Astrocyte of the spinal cord (primary cell): ENCODE data around the gene RPS3.
A peak's percentile ranks its signal among the peaks of the same experiment; 100 is the strongest.

Experiments used
- DNase-seq: peaks from one replicate; pipeline ENCODE4 v3.0.0; 2011; ENCODE audit warnings: low read depth, low spot score
- H3K4me3 ChIP-seq: 2 replicates; pipeline ENCODE4 v1.5.1; 2011; ENCODE audit warnings: low read depth, mild to moderate bottlenecking, low read length, moderate library complexity
- CTCF ChIP-seq: IDR thresholded peaks from 2 replicates; pipeline ENCODE4 v1.5.1; 2012; ENCODE audit warnings: low read depth, mild to moderate bottlenecking, low read length, inconsistent platforms
- in situ Hi-C: cut with HindIII; loops from 2 replicates; pipeline ENCODE4 v1.10.0; 2017; ENCODE audit warnings: low sequenced_read_pairs

Gene RPS3

DNA sequence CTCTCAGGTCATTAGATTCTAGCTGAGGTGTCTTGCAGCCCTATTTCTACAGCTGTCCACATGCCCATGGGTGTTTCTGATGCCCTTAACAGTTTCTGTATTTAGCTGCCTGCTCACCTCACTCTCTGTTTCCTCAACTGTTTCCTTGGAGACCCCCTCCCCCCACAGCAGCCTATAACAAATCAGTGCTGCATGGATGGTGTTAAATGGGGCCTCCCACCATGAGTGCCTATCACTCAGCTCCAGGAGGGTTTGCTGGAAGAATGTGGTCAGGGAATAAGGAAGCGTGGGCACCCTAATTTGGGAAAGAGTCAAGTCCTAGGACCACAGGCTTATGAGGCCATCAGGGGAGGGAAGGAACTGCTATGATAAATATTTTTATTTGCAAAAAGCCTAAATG is 25.1 kb downstream of the RPS3 start:
- H3K4me3 ChIP-seq = no peak overlapping the region
- no peak for TF ChIP-seq CTCF
- in situ Hi-C loops = no loop called here
- DNase-seq = no peak

DNA sequence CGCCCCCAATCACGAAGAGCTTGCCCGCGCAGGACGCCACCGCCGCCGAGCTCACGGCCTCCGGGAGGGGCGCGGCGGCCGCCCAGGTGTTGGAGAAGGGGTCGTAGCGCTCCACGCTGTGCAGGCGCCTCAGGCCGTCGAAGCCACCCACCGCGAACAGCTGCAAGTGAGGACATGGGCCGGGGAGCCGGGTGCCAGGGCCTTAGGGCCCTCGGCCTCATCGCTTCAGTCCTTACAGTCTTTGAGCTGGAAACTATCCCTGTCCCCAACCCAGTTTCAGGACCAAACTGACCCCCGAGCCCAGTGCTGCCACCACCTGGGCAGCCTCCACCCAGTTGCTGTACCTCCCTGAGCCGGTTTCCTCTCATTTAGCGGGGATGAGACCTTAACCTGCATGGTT is 26.1 kb downstream of the RPS3 start:
- in situ Hi-C loops = no loop called here
- H3K4me3 ChIP-seq = no peak overlapping the region
- no peak for DNase-seq
- peak; percentile 38 for TF ChIP-seq CTCF

- no peak overlapping the region for H3K4me3 ChIP-seq
- in situ Hi-C loops = no loop called here
- no peak for TF ChIP-seq CTCF
- no peak for DNase-seq
Measured at GRCh38 chr11:75426720-75427086, 27.4 kb downstream of the RPS3 start.

DNA sequence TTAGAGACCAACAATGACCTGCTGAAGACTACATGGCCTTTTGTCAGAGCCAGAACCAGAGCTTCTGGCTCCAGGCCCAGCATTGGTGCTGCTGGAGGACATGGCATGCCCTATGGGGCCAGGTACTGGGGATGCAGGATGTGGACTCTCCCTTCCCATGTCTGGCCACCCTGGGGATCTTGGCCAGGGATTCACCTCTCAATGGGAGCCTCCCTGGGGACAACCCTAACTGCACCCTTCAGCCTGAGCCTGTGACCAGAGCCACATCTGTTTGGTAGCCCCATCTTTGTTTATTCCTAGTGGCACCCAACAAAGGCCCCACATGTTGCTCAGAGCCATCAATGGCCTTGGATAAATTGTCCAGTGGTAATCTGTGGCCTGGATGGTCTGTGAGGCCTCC is 27.9 kb downstream of the RPS3 start:
- TF ChIP-seq CTCF = no peak
- H3K4me3 ChIP-seq = no peak overlapping the region
- in situ Hi-C loops = no loop called here
- no peak for DNase-seq

- H3K4me3 ChIP-seq = peak overlapping the region; percentile 40
- no peak for TF ChIP-seq CTCF
Measured at GRCh38 chr11:75428281-75428724, 29.0 kb downstream of the RPS3 start.

DNA sequence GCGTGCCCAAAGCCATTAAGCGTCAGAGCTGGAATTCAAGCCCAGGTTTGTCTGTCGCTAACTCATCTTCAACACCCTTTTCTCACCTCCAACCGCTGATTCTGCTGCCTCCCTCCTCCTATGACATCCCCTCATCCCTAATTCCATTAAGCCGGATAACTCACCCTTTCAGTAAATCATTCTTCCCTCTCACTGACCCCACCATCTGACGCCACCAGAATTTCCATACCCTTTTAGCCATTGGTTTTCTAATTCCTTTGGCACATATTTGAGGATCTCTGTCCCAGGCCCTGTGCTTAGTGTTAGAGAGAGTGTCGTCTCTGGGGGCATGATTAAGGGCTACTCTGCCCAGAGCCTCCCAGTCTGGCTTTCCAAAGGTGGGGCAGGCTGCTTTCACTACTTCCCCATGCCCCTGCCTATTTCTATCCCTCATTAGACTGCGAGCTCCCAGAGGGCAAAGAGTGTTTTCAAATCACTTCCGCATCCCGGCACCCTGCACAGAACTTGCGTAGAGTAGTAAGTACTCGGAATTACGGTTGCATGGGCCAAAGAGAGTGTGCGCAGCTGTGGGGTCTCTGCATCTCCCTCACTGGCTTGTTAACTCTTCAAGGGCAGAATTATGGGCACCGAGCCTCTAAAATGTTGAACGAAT is 29.8 kb downstream of the RPS3 start:
- DNase-seq = no peak
- no peak overlapping the region for H3K4me3 ChIP-seq
- TF ChIP-seq CTCF = no peak
- in situ Hi-C loops = no loop called here

More at GRCh38 chr11:75428281-75428724, 29.0 kb downstream of the RPS3 start:
- in situ Hi-C loops = no loop called here
- peak; percentile 91 for DNase-seq

- no peak for TF ChIP-seq CTCF
- no peak overlapping the region for H3K4me3 ChIP-seq
- no peak for DNase-seq
- in situ Hi-C loops = no loop called here
Measured at GRCh38 chr11:75429641-75429901, 30.3 kb downstream of the RPS3 start.
